Stimulated activated CD8-positive, alpha-beta memory T cell treated with anti-CD3 and anti-CD28 coated beads, Interleukin-7, amount 100 ng/mL, for 1 hour (primary cell): Measurements from ENCODE around the gene SERBP1.
"Not testable (repeated sequence)": the region's sequence is repeated elsewhere in the genome, so short reads cannot be mapped to it uniquely, and the experiment has no call there.

Experiments used
- DNase-seq, 2 donors: peaks; one replicate each; pipeline ENCODE4 v3.0.0-alpha.2; 2020; ENCODE audit warnings: low read depth in 2 of 2

Gene SERBP1

DNA sequence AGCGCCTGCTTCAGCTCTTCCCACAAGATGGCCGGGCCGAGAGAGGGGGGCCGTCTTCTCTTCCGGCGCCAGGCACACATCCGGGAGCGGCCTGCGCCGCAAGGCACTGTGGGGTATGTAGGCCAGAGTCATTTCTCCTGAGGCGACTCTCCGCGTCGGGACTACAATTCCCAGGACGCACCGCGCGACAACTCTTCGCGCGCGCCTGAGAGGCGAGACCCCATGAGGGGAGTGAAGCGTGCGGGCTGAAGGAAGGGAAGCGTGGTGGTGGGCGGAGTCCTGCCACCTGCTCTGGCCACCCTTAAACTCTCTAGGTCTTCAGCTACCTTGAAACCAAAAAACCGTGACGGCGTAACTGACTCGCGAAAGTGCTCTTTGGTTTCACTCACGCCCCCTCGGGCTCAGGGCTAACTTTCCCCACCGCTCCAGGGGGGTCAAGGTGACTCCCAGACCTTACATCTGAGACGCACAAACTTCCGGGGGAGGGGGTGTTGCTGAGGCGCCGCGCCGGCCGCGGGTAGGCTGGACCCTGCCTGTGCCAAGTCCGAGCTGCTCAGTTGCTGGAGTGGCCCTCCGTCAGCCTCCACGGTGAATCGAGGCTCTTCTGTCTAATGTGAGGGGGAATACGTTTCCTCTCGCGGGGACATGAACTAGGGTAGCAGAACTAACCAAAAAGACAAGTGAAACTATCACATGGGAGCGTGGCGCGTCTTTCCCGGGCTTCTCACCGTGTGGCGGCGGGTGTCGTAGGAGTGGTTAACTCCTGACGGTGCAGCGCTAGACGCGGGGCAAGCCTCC, at the start of gene SERBP1:
SERBP1 (minus strand) TSS at position 45 of the 798 bp plus-strand sequence. CDS start 102 bp downstream, outside the sequence.
- DNase-seq: peak; percentile 87 to 89

DNA sequence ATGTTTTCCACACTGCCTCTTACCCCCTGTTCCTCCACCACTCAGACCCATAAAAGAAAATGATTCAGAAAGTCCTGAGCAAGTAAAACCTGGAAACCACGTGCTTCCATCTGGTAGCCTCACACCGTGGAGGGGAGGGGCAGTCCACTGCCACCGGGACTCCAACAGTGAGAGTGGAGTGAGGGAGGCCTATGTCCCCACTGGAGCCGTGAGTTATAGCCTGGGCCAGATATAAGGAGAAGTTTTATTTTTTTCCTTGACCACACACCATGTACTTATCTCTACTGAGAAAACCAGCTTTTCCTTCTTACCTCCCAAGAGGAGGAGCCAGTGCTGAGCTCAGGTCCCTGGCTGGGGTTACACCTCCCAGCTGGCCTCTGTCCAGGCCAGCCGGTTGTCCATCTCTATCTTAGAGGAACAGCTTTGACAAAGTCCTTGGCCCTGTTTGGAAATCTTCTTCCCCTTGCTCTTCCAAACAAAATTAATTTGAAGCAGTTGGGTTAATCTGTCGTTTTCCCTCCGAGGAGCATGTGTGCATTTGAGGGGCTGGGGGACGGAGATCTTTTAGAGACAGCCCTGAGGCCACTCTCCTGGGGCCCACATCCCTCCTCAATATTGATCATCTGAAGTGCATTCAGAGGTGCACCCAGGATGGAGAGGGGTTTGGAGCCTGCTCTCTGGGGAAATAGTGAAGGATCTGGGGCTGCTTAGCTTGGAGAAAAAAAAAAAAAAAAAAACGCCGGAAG, 49.1 kb upstream of the SERBP1 start:
- DNase-seq: no peak

DNA sequence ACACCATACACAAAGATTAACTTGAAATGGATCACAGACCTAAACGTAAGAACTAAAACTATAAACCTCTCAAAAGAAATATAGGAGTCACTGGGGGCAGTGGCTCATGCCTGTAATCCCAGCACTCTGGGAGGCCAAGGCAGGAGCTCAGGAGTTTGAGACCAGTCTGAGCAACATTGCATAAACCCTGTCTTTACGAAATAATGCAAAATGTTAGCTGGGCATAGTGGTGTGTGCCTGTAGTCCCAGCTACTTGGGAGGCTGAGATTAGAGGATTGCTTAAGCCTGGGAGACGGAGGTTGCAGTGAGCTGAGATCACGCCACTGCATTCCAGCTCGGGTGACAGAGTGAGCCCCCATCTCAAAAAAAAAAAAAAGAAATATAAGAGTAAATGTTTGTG, 46.7 kb upstream of the SERBP1 start:
- DNase-seq: no peak

DNA sequence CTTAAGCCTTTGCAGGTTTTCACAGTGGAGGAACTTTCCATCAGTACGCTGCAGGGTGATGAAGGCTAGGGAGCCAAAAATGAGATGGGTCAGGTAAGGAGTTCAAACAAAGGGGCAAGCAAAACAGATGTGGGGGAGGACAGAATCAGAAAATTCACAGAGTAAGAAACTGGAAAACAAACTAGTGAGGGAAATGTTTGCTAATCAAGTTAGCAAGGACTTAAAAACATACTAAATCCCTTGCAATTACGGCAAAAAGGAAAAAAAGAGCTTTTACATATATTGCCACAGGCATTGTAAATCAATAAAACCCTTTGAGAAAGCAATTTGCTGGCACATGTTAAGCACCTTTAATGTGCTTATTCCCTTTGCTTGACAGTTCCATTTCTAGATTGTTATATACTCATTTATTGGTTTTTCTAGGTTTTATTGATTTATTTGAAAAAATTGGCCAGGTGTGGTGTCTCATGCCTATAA, 45.8 kb upstream of the SERBP1 start:
- DNase-seq: no peak

DNA sequence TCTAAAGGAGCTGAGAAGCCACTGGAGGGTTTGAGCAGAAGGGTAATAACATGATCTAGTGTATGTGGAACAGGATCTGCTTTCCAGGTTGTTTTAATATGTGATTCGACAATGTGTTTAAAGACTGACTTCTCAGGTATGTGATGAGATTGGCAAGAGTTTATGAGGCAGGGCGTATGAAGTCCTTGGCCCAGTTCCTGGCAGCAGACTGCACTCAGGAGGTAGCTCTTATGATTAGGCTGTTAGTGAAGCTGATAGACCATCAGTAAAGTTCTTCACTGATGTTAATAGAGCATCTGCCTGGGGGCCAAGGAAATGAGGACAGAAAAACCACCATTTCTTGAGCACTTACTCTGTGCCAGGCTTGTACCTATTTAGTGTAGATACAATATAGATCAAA, 41.9 kb upstream of the SERBP1 start:
- DNase-seq: no peak

DNA sequence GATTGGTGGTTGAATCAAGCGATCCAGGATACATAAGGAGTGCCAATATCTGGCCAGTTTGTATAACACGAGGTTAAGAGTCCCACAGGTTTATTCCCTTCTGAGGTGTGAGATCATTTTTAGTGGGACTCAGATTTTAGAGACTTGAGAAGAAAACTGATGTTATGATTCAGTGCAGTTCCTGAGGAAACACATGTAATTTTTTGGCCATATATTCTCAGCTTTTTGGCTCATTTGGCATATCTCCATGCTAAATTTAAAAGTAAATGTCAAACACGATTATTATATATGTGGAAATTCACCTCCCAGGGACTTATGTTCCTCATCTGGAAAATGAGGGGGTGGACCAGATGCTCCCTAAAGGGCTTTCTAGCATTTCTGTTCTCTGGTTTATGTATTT, 39.2 kb upstream of the SERBP1 start:
- DNase-seq: no peak

DNA sequence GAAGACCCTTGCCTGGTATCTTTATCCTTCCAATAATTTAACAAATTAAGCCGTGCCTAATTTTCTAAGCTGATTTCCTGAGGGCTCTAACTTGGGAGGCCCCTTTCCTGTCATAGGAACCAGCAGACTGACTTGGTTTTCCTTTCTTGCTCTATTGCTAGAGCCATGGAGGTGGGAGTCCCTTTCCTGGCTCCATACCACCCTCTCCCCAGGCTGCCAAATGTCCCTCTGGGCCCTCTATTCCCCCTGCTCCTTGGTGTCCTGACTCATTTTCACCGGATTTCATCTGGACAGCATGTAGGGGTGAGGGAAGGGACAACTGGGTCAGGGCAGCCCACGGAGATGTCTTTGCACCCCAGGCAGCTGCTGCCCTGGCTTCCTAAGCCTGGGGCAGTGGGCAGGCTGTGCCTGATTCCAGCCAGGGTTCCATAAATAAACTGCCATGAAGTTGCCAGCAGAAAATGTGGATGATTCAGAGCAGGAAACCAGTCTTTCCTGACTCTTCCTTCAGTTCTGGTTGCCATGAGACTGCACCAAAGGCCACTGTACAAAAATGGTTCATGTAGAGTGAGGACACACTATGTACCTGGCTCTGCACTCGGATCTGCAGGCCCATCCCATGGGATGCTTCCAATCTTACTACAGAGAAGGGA, 38.0 kb upstream of the SERBP1 start:
- no peak for DNase-seq

DNA sequence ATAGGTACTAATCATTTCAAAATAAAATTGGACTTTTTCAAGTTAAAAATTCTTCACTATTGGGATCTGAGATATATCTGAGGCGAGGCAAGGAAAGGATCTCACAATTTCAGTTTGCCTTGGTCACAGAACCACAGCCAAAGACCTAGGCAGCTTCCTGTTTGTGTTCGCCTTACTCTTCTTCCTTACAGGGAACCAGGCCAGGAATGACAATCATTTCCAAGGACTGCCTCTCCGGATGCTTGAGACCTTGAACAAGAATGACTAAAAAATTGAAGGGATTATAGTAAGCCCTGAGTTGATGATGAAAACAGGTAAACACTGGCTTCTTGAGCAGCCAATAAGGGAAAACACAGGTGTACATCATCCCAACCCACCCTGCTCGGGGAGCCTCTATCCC, 35.2 kb upstream of the SERBP1 start:
- DNase-seq: no peak

DNA sequence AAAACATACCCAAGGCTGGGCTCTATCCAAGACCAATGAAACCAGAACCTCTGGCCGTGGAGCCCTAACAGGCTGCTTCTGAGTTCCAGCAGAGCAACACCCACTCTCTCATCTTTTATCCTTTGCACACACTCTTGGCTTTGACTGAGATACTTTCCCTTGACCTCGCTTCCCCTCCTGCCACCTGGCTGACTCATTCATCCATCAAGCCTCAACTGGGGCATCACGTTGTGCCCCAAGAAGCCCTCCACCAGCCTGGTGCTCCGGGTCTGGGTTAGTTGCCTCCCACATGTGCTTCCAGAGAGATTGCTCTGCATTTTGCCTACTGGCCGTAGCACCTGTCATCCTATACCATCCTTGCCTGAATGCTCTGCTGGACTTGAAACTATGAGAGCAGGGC, 34.5 kb upstream of the SERBP1 start:
- DNase-seq: no peak

DNA sequence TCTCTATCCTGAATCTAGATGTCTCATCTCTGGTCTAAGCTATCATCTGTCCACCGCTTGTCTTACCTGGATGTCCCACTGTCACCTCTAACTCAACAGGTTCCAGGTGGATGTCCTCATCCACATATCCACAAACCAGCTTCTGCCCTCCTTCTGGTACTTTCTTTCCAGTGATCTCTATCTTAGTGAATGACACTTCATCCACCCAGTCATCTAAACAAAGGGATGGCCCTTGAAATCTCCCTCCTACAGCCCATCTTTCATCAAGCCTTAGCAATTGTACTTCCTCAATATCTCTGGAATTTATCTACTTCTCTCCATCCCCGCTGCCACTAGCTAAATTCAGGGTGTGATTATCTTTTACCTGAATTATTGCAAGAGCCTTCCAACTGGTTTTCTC, 33.9 kb upstream of the SERBP1 start:
- DNase-seq: no peak

DNA sequence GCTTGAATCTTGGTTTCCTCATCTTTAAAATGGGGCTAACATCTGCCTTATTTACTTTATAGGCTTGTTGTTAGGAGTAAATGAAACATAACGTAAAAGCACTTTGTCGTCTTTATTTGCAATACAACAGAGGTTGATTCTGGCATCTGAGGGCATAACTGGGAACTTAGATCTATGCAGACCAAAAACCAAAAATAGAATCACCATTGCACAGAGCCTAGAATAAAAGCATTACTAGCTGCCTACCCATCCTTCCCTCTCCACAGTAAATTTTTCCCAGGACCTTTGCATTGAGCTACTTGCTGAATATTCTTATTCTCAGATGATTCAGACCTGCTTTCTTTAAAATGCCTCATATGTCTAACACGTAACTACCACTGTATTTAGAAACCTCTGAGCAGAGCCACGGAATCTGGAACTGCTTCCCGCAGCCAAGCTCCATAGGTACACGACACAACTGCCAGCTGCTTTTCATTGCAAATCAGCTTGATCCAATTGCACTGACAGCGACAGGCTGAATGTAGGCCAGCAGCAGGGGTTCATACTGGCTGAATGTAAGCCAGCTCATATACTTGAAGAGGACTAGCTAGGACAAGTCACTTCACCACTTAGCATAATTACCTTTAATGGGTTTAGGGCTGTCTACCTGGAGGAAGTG, 33.2 kb upstream of the SERBP1 start:
- no peak for DNase-seq

DNA sequence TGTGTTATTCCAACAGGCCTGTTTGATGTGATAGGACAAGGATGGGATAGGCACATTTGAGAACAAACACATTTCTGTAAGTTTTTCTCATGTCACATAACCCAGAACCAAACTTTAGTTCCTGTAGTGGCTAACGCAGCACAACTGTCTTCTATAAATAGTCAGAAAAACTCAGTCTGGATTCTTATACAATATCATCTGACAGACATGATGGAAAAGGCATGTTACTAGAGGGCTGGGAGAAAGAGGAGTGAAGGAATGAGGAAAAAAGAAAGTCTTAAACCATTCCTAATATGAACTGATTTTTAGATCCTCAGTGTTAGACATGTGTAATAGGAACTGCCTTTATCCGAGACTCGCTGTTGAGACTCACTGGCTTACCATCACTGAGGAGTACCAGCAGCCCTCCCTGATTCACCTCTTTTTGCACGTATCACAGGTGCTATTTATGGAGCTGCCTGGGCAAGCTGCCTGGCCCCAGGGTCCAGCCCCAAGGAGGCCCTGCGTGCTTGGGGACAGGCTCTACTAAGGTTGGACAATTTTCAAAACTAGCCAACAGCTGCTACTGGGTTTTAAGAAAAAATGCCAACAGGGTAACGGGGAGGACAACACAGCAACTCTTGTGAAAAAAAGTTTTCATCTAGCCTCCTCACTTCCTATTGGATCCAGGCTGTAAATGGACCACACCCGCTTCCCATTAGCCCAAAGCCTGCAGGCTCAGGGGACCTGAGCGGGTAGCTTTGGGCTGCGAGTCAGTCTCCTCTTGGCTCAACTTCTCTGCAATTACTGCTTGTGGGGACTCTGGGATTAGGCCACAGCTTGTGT, 30.7 kb upstream of the SERBP1 start:
- DNase-seq: no peak

DNA sequence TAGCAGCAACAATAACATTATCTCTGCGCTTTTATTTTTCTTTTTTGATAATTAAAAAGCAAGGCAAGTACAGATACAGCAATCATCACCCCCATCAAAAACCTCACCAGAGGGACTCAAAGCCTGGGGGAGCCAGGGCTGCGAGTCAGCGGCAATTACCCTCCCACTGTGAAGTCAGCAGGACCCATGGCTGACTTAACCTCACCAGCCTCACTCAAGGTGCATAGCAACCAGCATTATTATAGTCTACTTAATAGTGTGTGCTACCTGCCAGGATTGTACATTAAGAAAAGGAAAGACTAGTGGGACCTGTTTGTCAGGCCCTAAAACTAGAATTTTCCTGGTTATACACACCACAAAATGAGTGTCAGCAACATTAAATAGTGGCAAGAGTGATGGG, 28.9 kb upstream of the SERBP1 start:
- DNase-seq: no peak

DNA sequence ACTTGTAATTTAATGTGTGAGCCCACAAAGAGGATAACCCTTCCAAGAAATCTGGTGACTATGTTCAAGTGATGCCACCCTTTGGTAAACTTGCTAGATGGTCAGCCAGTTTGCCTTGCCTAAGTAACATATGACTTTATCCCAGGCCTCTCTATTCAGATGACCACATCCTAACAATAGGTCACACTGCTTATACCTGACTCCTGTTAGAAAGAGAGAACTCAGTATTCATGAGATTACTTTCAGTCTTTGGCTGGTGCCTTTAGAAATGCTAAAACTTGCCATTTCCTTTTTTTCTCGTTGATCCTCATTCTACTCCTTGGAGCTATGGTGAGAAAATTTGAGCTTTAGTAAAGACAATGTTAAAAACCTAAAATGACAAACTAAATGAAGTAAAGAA, 28.5 kb upstream of the SERBP1 start:
- no peak for DNase-seq

DNA sequence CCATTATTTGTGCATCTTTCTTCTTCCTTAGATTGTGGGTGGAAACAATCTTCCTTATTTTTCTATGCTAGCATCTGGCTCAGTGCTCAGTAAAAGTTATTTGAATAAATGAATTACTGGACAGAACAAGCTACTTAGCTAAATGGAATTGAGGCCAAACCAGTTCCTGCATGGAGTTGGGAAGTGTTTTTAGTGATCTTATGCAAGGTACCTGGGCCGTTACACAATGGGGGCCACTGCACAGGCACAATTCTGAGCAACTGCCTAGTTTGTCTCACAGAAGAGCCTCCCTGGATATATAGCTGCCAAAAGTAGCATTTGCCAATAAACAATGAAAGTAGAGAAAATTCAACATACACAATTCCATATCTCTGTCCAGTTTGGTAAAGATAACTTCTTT, 27.0 kb upstream of the SERBP1 start:
- DNase-seq: no peak

DNA sequence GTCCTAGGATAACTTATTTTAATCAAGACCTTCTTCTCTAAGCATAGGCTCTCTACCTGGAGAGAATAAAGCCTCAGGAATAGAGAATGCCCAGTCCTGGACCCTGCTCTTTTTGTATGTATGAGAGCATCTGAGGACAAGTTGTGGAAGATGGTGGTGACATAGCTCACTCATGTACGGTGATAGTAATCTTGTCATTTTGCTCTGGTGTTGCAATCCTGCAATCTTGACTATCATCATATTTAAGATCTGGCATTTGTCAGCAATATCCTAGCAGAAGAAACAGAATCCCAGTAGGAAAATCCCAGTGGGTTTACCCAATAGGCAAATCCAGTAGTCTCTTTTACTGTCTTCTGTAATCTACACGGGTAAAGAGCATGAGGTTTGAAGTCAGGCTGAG, 21.6 kb upstream of the SERBP1 start:
- DNase-seq: no peak

DNA sequence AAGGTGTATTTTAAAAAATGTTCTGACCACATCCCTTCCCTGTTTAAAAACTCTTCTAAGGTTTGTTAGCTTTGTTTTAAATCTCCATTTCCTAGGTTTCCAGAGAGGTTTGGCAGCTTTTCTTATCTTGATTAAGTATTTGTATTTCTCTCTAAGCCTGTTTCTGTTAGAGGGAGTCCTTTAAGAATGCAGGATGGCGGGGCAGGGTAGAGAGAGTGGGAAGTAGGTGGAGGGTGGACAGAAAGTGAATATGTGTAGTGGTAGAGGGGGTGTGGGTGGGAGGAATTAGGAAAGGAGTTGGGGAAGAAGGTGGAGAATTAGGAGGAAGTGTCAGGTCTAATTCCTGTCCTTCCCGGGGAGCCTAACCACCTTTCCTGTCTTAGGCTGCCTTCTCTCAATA, 21.2 kb upstream of the SERBP1 start:
- DNase-seq: no peak

DNA sequence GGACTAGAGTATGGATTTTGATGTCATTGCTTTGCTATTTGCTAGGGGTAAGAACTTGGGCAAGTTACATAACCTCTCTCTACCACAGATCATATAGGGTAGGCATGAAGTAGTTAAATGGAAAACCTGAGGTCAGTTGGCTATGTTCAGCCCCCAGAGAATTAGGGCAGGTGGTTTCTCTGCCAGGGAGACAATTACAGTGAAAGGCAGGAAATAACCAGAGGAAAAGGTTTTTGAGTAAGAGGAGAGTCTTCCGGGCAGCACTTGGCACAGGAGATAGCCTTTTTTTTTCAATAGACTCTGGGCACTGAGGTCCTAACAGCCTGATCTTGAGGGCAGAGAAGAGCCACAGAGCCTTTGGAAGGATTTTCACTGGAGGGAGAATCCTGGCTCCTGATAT, 16.7 kb upstream of the SERBP1 start:
- no peak for DNase-seq

DNA sequence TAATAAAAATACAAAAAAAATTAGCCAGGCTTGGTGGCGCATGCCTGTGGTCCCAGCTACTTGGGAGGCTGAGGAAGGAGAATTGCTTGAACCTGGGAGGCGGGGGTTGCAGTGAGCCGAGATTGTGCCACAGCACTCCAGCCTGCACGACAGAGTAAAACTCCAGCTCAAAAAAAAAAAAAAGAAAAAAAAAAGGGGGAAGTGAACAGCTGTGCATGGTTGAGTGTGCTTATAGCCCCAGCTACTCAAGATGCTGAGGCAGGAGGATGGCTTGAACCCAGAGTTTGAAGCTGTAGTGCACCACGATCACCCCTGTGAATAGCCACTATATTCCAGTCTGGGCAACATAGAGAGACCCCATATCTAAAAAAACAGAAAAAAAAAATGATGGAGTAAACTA, 15.8 kb upstream of the SERBP1 start:
- DNase-seq: not testable (repeated sequence)

DNA sequence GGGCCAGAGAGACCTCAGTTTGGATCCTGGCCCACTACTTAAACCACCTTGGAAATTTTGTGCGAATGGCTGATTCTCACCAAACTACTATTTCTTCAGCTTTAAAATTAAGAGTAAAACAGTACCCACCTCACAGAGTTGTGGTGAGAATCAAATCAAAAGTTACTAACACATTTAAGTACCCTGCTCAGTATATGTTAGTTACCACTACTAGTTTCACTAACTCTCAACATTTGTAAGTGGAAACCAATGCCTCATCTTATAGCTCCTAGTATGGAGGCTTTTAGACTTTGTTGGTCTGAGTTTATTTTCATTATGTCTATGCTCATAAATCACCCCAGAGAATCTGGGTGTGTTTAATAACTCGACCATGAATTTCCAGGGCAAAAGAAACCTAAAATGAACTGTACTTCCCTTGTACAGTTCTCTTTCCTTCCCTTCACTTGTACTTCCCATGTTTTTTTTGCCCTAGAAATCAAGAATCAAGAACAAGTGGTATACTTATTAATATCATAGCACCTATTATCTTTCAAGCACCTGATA, 11.6 kb upstream of the SERBP1 start:
- DNase-seq: no peak

DNA sequence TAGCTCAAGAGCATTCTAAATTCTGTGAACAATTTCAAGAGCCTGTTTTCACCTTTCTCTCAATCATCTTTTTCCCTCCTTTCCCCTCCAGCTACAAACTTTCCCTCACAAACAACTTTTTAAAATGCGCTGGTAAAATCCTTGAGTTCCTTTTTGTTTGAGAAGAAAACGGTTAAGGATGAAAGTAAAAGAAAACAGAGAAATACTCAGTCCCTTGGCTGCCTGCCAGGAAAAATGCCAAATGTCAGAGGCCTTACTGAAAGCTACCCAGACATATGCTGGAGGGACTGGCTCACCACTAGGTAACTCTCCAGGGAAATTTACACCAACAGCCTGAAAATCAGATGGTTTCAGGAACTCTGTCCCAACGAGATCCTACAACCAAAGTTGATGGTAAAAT, 11.0 kb upstream of the SERBP1 start:
- DNase-seq: no peak
